HG03095 (cell line): Measurements from ENCODE around the gene SLX4IP.

Experiments used
- ATAC-seq: cut with Tn5 transposase; IDR thresholded peaks from one replicate; pipeline ENCODE4 v1.9.1; 2021; ENCODE audit warnings: moderate library complexity; ENCODE audit not compliant: unreplicated experiment

Gene SLX4IP

DNA sequence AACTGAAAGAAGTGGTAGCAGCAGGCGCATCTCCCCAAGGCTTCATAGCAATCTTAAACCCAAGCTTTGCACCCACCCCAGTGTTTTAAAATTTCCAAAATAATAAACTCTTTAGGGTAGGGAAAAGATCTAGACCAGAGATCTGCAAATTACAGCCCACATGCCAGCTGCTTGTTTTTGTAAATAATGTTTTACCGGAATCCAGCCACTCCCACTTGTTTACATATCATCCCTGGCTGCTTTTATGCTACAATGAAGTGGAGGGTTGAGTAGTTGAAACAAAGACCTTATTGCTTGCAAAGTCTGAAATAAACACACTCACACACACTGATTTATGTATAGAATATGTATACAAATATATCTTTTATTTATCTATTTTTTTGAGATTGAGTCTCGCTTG, 30.0 kb downstream of the SLX4IP start:
- no peak for ATAC-seq

DNA sequence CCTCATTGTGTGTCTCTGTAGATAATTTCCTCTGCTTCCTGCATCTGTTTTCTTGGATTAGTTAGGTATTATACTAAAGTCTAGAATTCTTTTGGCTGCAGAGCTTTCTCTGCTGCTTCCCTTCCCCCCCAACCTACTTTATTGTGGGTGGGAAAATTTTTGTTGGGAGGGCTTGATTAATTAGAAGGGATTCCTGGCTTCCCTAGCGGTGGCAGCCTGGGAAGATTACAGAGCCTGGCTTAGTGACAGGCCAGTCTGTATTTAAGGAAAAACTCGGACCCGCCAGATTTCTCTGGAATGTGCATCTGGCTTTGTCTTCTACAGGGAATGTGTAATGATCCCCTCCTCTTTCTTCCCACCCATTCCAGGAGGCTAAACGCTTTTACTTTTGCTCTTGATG, 31.2 kb downstream of the SLX4IP start:
- ATAC-seq: no peak

DNA sequence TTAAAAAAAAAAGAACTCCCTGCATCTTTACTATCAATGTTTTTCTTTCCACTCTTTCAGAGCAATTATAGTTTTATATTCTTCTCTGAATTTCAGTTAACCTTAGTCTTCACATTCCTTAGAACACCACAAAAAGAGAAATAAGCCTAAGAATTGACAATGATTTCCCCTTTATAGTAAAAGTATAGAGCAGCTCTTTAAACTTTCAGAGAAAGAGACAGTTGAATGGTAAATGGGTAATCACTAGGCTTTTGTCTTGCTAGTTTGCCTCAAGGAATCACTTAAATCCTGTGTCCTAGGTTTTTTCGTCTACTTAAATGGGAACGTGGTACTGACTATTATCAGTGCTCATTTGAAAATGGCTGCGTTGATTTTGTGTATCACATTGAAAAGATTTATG, 31.8 kb downstream of the SLX4IP start:
- no peak for ATAC-seq

DNA sequence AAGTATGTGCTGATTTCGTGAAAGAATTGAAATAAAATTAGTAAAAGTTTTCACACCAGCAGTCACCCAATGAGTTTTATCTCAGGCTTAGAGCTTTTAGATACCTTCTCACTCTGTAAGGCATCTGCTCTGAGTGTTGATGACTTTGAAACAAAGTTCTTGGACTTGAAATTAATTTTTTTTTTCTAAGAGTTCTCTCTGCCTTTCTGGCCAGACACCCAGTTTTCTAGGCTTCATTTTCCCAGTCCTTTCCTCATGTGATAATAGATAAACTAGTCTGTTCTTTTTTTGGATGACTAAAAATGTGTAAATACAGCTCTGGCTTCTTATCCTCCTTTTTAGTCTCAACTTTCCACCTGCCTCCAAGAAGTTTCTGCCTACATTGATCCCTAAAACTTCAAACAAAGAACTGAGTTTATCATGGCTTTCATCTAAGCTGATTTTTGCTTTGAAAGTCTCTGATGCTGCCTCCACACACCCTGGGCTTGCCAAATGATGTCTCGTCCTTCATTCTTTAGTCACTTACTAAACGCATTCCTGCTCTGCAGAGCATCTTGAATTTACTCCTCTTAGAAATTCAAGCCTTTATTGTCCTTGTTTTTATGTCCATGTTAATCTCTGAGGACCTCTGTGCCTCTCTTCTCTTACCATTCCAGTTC, 32.7 kb downstream of the SLX4IP start:
- no peak for ATAC-seq

DNA sequence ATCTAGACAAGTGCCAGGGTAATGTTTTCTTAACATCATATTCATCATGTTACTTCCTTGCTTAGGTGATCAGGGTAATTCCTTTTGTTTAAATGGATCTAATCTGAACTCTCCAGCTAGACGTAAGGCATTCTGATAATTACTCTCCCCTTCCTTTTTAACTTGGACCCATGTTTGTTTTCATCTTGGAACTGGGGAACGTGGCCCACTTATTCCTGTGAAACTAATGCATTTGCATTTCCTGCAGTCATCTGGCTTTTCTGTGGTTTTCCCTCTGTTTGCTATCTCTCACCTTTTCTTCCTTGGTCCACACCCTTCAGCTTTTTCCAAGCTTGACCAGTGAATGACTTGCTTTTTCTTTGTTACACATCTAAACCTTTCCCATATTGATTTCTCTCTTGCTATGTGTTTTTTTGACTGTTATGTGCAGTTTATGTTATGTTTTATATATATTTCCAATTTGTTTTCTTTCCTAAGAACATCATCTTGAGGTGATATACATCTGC, 33.3 kb downstream of the SLX4IP start:
- no peak for ATAC-seq

DNA sequence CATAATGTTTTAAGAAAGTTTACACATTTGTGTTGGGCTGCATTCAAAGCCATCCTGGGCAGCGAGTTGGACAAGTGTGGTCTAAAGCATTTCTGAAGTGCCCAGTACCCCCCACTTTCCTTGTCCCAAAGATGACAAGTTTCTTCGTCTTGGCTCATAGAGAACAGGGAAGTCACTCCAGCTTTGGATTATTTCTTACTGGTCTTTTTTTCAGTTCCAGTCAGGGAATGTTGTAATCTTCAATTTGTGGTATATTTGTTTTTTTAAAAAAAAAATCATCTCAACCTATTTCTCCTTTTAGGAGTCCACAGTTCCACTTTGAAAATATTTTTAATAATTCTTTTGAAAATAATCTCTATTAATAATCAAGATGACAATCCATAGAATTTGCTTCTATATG, 34.0 kb downstream of the SLX4IP start:
- no peak for ATAC-seq

DNA sequence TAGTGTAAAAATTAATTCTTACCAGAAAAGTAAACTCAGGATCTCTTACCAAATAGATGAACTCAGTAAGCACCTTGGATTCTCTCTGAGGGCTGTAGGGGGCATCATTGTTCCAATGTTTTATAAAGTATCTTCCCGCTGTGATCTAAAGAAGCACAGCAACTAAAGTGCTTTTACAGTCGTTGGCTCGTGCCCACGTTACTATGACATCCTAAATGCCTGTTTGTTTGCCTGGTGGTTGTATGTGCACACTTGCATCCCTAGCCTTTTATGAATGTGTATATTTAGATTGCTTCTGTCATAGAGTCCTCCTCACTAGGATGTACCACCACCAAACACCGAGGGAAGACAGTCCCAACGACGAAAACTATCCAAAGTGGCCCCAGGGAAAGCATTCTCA, 34.5 kb downstream of the SLX4IP start:
- no peak for ATAC-seq

DNA sequence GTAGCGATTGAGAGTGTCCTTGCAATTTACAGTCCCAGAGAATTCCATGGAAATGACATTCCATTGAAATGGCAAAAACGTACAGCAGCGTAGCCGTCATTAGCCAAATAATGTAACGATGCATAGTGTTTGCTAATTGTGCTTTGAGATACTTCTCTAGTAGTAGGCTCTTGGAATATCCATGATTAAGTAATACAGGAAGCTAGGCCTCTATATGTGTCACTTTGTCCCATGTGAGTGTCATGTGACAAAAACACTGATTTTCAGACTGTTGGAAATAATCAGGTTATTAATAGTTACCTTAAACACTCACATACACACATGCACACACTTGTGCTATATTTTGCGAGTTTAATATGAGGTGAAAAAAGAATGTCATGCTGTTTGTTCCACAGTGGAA, 35.2 kb downstream of the SLX4IP start:
- ATAC-seq: no peak

DNA sequence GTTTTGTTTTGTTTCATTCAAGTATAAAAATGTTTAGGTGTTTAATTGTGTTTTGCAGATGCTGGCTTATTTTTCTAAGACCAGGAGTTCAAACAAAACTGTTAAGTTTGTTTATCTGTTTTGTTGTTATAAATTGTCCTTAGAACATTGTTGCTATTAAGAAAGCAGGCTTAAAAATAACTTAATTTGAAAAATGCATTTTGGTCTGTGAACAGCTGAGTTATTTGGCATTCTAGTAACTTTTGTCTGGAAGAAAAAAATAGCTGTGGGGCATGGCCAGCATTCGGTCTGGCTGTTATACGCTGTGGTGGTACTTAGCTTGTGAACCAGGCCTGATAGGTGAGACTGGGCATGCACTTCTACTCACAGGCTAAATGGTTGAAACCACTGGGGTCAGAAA, 37.8 kb downstream of the SLX4IP start:
- no peak for ATAC-seq

DNA sequence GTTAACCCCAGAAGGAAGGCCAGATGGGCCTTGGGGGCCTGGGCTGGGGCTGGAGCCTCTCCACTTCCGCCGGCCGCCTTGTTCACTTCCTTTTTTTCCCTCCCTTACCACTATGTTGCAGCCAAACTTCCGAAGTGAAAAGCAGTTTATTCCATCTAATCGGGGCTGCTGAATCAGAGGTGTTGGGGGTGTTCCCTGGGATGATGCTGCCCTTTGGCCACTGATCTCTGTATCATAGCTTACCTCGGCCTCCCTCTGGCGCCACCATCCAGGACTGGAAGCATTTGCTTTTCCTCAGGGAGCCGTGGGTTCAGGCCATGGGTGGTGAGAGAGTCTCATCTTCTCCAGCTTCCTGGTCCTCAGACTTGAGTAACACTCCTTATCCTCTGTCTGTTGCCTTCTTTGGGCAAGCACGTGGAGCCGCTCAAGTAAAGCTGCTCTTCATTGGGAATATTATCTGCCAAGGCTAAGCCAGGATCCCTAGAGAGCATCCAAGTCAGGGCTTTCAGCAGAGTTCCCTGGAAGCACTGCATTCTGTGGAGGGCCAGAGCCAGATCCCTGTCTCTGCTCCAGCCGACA, 39.6 kb downstream of the SLX4IP start:
- ATAC-seq: no peak

DNA sequence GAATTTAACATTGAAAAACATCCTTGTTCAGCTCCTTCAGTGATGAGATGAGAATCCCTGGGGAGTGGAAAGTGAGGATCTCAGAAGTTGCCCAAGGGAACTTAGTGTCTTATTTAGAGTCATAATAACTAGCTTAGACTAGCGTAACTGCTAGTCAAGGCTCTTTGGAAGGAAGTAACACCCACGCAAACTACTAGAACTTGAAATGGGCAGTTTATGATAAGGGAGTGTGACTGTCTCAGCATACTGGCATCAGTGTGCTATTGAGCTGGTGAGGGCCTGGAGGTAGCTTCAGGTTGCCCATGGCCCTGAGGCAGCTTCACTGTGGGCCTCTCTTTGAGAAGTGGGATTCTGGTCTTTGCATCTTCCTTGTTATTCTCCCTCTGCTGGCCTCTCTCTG, 40.1 kb downstream of the SLX4IP start:
- no peak for ATAC-seq

DNA sequence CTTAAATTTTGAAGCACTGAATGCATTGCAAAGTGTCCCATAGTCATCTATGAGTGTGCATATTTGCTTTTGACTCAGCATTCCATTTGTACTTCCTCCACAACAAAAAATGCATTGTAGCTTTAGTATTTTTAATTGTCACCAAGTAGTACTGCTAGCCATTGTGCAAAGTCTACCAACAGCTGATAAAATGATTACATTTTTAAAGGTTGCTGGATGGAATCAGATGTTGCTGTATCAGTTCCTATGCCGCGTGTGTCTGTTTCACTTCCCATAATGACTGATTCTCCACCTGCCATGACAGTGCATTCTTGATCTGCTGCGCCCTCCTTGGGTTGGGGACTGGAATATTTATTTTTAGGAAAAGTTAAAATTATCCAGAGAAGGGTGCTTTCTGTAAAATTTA, 41.2 kb downstream of the SLX4IP start:
- peak; percentile 71 for ATAC-seq

DNA sequence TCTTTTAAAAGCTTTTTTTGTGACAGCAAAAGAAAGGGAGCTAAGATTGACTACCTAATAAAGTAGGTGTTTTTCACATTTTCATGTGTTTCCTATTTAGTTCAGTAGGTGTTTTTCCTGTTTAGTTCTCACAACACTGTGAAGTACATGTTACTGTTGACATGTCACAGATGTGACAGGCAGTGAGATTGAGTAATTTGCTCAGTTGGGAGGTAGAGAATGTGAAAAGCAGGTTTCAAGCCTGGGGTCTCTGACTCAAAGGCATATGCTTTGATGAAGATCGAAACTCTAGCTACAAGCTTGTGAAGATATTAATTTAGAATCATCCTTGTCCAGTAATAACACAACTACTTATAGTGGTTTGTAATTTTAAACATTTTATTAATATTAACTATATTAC, 43.1 kb downstream of the SLX4IP start:
- ATAC-seq: peak; percentile 62

DNA sequence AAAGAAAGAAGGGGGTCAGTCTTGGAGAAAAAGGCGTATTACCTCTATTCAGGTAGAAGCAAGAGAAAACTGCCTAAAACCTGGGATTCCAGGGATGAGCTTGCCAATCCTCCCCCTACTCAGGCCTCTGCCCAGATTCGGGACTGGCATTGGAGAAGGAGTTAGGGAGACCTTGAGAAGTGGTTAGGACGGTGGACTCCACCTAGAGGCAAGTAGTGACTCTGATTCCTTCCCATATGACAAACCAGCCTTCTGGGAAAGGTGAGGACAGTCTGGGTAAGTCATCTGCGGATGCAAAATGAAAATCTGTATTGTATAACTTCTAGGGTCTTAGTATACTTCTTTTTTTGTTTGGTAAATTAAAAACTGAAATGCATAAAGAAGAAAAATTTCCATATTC, 43.8 kb downstream of the SLX4IP start:
- ATAC-seq: no peak

DNA sequence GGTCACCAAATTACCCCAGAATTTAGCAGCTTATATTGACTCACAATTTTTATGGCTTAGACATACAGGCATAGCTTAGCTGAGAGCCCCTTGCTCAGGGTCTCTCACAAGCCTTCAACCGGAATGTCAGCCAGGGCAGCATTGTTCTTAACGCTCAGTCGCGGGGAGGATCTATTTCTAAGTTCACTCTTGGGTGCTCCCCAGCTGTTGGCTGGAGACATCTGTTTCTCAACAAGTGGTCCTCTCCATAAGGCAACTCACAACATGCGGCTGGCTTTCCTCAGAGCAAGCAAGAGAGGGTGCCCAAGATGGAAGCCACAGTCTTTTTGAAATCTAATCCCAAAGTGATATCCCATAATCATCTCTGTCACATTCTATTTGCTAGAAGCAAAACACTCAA, 46.6 kb downstream of the SLX4IP start:
- no peak for ATAC-seq

DNA sequence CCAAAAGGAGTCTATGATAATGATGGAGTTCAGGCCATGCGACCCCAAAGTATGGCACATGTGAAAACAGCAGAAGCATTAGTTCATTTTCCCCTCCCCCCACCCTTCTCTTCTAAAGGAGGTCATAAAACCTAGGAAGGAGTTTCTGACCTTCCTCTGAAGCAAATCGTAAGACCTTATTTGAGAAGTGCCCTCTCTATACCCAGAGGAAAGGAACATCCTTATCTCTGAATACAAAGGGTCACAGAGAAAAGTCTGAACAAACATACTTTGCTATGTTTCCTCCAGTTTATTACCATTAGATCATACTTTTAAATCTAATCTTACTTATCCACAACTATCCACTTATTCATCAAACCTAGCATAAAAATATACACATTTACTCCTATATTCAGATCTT, 48.6 kb downstream of the SLX4IP start:
- no peak for ATAC-seq

DNA sequence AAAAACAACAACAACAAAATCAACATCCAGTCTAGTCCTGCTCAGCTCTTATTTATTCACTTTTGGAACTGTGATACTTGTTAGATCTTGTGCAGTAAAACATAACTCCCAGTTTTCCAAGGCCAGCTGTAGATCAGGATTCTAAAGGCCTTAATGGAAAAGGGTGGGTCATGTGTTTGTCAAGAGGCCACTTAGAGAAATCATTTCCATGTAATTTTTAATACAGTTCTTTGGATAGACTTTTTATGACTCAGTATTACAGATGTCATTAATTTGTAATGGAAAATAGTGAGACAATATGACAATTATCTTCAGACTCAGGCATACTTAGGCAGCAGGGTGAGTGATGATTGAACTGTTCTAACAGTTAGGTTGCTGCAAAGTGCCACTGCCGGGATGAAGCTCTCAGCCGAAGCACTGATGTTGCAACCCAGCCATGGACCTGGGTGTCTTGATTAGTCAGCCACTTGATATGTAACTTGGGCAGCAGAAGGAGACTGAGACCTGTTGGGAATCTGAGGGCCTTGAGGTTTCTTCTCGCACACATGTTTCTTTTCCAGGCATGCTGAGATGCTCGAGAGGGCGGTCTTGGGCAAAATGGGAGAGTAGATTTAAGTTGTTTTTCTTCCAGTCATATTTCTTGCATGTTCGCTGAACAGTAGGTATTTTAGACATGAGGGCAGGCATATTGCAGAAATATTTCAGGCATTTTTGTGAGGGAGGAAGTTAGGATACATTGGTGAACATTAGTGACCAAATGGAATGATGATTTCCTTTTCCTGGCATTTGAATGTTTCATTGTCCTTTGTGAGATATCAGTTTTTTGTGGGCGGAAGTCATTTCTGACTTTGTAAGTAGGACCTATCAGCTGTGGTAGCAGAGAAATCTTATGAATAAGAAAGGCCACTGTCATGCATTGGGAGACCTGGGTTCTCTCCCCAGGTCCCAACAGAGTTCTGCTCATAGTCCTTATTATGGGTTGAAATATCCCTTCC, 52.3 kb downstream of the SLX4IP start:
- no peak for ATAC-seq

DNA sequence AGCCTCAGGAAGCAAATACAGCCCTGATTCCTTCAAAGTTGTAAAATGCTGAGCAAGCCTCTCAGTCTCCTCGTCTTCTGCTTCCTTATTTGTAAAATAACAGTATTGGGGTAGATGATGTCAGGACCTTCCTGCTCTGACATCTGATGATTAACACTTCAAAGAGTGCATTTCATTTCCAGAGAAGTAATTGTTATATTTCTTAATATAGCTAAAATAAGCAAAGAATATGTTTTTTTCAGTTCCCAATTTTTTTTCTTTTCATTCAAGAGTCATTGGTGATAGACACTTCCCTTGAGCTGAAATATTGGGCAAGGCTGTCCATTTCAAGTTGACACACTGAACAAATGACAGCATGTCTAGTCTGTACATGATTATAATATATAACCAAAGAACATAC, 53.4 kb downstream of the SLX4IP start:
- no peak for ATAC-seq

DNA sequence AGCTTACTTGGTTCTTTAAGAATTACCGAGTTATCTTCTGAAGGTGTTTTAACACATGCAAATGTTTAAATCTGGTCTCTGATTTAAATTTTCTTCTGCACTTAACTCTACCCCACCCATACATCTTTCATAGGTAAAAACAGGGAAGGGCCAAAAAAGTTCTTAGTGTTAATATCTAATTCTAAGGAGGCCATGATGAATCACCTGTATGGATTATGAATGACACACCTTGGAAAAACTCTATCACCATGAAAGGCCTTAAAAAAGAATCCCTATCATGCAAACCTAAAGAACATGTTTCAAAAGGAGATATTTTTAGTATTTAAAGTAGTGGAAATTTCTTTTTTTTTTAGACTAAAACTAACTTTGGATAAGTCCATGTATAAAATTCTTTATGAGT, 54.7 kb downstream of the SLX4IP start:
- ATAC-seq: no peak

DNA sequence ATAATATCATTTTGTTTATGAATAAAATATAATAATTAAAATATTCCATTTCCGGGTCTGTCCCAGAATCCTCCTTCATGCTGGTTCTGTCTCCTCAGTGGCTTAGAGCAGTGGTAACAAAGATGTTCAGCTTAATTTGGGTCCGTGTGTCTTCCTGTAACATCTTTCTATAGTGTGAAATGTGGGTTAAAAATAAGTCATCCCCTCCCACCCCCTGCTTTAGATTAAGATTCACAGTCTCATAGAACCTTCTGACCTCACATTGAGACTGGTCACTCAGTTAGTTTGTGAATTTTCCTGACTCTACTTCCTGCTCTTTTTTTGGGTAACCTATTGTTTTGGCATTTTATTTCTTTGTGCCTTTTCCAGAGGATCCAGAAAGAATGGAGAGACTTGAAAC, 55.2 kb downstream of the SLX4IP start:
- no peak for ATAC-seq

DNA sequence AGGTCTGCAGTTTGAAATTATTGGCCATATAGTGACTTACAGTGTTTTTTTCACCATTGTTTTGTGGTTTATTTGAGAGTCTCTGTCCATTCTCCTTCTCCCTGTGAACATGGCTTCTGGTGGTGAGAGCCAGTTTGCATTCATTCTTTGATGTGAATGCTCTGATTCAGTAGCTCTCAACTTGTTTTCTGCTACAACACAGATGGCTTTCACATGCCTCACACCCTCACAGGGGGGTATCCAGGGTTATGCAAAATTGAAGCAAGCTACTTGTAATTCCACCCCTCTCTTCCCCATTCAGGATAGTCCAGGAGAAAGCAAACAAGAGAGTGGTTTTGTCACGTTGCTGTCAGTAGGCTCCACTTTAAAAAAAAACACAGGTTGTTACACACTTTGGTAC, 55.6 kb downstream of the SLX4IP start:
- ATAC-seq: no peak

DNA sequence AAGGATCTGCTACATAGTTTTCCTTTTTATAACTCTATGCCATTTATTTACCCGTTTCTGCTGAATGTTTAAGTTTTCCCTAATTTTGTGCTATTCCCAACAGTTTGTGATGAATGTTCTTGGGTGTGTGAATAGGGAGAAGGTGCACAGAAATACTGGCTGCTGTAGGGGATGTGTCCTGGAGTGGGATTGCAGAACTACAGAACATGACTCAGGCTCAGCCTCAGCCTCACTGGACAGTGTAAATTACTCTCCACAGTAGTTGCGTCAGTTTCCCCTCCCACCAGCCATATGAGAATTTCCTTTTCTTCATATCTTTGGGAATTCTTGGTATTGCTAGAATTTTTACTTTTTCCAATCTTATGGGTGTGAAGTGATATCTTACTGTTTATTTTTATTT, 57.0 kb downstream of the SLX4IP start:
- no peak for ATAC-seq
